HG02885 (cell line): ENCODE results near the gene CLCN3.
"Not testable (repeated sequence)": the region's sequence is repeated elsewhere in the genome, so short reads cannot be mapped to it uniquely, and the experiment has no call there.

Experiments used
- ATAC-seq: cut with Tn5 transposase; IDR thresholded peaks from one replicate; pipeline ENCODE4 v1.9.1; 2021; ENCODE audit warnings: mild to moderate bottlenecking; ENCODE audit not compliant: unreplicated experiment, poor library complexity

CLCN3 gene

GRCh38 chr4:169619958-169620879 is at the start of gene CLCN3:
Gene CLCN3, plus strand, starts transcription at chr4:169620578. Its CDS starts 15,351 bp downstream, at chr4:169635929.
- ATAC-seq: peak; percentile 95

- not testable (repeated sequence) for ATAC-seq
Measured at GRCh38 chr4:169571012-169571411, 49.4 kb upstream of the CLCN3 start.

DNA sequence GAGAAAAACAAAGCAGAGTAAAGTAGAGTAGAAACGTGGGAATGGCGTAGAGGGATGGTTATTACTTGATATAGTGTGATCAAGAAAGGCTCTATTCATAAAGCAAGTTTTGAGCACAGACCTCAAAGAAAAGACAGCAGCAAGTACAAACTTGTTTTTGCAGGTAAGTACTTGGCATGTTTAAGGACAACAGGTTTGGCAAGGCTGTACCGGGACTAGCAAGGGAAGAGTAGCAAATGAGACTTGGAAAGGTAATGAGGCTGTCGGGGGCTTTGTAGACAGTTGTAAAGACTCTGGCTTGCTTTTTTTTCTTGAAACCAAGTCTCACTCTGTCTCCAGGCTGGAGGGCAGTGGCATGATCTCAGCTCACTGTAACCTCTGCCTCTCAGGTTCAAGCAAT is 48.9 kb upstream of the CLCN3 start:
- ATAC-seq: no peak

GRCh38 chr4:169573889-169574288 is 46.5 kb upstream of the CLCN3 start:
- peak; percentile 38 for ATAC-seq

DNA sequence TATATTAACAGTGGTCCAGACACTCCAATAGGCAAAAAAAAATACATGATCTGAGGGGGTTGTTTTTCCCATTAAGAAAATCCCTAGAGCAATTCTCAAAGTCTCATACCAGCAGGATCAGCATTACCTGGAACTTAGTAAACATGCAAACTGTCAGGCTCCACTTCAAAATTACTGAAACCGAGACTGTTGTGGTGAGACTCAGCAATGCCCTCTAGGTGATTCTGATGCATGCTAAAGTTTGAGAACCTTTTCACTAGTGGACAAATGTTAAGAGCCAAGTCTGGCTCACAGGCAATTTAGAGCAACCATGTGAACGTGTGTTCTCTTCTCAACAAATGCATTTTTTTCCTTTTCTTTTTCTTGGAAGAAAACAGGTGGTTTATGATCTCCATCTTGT is 38.2 kb upstream of the CLCN3 start:
- peak; percentile 97 for ATAC-seq

GRCh38 chr4:169582706-169583105 is 37.7 kb upstream of the CLCN3 start:
- ATAC-seq: no peak

GRCh38 chr4:169583563-169583962 is 36.8 kb upstream of the CLCN3 start:
- no peak for ATAC-seq

- ATAC-seq: no peak
Measured at GRCh38 chr4:169593050-169593560, 27.3 kb upstream of the CLCN3 start.

DNA sequence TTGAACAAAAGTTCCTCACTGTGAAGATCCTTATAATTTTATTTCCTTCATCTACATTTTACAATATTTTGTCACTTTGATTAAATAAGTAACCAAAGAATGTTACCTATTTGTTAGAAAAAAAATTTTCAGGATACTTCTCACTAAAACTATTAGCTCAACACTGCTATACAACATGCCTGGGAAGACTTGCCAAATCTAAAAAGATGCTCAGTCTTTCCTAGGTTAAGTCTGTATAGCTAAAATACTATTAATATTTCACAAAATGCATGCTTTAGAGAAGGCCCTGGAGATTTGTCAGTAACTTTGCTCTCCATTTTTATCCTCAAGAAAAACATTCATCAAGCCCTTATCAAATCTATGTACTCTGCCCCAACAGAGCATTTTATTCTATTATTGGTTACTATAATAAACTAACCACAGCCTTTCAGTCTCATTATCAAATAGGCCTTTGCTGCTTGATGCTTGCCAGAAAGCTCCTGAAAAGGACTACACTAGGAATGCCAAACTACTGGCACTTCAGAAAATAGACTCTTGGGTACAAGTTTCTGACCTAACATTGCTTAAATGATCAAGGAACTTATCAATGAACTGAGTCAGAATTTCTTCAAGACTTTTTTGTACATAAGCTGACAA is 25.7 kb upstream of the CLCN3 start:
- no peak for ATAC-seq

- ATAC-seq: peak; percentile 70
Measured at GRCh38 chr4:169601016-169601771, 19.2 kb upstream of the CLCN3 start.

GRCh38 chr4:169603312-169603711 is 17.1 kb upstream of the CLCN3 start:
- ATAC-seq: no peak

DNA sequence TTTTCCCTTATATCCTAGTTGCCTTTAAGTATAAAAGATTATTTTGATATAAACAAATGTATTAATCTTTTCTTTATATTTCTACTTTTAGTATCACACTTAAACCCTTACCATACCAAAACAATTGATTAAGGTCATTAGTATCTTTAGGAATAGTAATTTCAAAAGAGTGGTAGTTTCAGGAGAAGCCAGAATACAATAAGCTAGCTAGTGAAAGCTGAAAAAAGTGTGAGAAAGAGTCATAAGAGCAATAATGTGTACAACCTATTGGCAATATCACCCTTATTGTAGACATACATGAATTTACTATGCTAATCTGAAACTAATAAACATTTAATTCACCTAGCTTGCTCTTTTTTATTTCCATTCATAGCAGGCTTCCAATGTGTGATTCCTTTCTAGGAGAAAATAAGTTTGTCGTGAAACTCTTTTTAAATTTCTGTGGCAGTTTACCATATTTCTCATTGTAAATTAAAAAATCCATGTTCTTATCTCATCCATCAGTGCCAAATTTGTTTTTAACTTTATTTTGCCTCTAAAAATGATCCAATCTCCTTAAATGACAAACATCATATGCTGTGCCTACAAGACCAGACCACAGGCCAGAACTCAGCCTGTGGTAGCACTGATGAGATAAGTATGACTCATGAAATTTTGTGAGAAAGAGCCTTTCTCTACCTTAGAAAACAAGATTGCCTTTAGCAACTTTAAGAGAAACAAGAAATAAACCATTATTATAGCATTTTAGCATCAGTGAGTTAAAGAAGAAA is 16.1 kb upstream of the CLCN3 start:
- peak; percentile 72 for ATAC-seq

- no peak for ATAC-seq
Measured at GRCh38 chr4:169604903-169605331, 15.5 kb upstream of the CLCN3 start.

- no peak for ATAC-seq
Measured at GRCh38 chr4:169611157-169611556, 9.2 kb upstream of the CLCN3 start.

- ATAC-seq: peak; percentile 96
Measured at GRCh38 chr4:169611991-169612870, 8.1 kb upstream of the CLCN3 start, which contains the start of gene NEK1. Gene NEK1, minus strand, starts transcription at chr4:169612583. Its CDS starts 9,953 bp downstream, at chr4:169602630.

- ATAC-seq: peak; percentile 39
Measured at GRCh38 chr4:169612871-169613859, 7.2 kb upstream of the CLCN3 start.

DNA sequence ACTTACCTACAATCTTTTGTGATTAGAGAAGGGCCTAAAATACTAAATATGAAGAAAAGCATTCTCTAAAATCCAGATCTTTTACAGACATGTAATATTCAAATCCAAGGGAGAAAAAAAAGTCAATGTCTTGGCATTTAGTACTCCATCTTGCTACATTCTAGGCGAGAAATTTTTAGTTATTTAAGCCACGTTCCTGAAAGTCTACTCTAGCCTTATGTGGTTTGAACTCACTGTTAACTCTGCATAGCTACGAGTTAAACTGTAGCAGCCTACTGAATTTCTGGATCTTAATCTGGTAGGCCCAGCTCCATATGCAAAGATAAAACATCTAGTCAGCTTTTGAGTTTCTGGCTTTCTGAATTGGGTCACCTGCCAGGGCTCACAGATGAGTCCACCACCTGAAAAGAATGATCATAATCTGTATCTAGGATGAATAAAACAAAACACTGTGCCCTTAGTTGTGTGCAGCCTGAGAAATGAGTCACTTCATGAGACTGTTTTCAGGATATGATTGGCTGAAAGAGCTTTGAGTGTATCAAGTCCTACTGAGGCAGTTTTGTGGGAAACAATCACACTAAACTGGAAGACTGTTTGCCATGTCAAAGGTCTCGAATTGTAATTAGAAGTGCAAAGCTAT is 4.8 kb upstream of the CLCN3 start:
- ATAC-seq: no peak
